Urothelium cell line (cell line): ENCODE data around the gene SMIM3.
"Not testable (repeated sequence)": the region's sequence is repeated elsewhere in the genome, so short reads cannot be mapped to it uniquely, and the experiment has no call there.

Experiments used
- DNase-seq: peaks from one replicate; pipeline ENCODE4 v3.0.0; 2011; ENCODE audit warnings: low spot score, mixed read lengths
- FAIRE-seq: peaks from 2 replicates; lab custom pipeline; 2011; peaks lifted over from hg19 to GRCh38; lab: Jason Lieb, UNC

The SMIM3 gene

GRCh38 chr5:150789943-150790611 lies 11.5 kb downstream of the SMIM3 start:
- FAIRE-seq, result no peak

GRCh38 chr5:150791536-150791935 lies 13.0 kb downstream of the SMIM3 start:
- DNase-seq (no peak), FAIRE-seq (no peak)

More at GRCh38 chr5:150789943-150790611, 11.5 kb downstream of the SMIM3 start:
- peak; percentile 84 for DNase-seq

GRCh38 chr5:150793423-150793888 lies 14.9 kb downstream of the SMIM3 start:
- not testable (repeated sequence) for DNase-seq, FAIRE-seq

GRCh38 chr5:150794927-150795326 lies 16.4 kb downstream of the SMIM3 start:
- DNase-seq (no peak), FAIRE-seq (no peak)

- DNase-seq (no peak), FAIRE-seq (no peak)
These were observed 18.8 kb downstream of the SMIM3 start for GRCh38 chr5:150797384-150797783.

GRCh38 chr5:150801117-150801927 lies 22.8 kb downstream of the SMIM3 start:
- peak; percentile 85 for FAIRE-seq
- DNase-seq, result peak; percentile 73

- FAIRE-seq, result no peak
- no peak for DNase-seq
These were observed 25.8 kb downstream of the SMIM3 start for GRCh38 chr5:150804388-150804787.

- no peak for DNase-seq
- no peak for FAIRE-seq
These were observed 30.8 kb downstream of the SMIM3 start for GRCh38 chr5:150809363-150809762.

GRCh38 chr5:150815010-150815409 lies 36.5 kb downstream of the SMIM3 start:
- DNase-seq (no peak), FAIRE-seq (no peak)

- DNase-seq (no peak), FAIRE-seq (no peak)
These were observed 38.4 kb downstream of the SMIM3 start for GRCh38 chr5:150816946-150817345.

- no peak for FAIRE-seq
These were observed 51.2 kb downstream of the SMIM3 start for GRCh38 chr5:150829744-150830143.

GRCh38 chr5:150831821-150832220 lies 53.3 kb downstream of the SMIM3 start:
- FAIRE-seq, DNase-seq: not testable (repeated sequence)

More at GRCh38 chr5:150829744-150830143, 51.2 kb downstream of the SMIM3 start:
- no peak for DNase-seq

- DNase-seq (no peak), FAIRE-seq (no peak)
These were observed 57.5 kb downstream of the SMIM3 start for GRCh38 chr5:150836064-150836463.

- DNase-seq (no peak), FAIRE-seq (no peak)
These were observed 58.1 kb downstream of the SMIM3 start for GRCh38 chr5:150836703-150837102.

GRCh38 chr5:150845185-150845859 lies 66.8 kb downstream of the SMIM3 start:
- FAIRE-seq, DNase-seq: not testable (repeated sequence)

- DNase-seq, FAIRE-seq: not testable (repeated sequence)
These were observed 67.7 kb downstream of the SMIM3 start, which contains the start of gene IRGM for GRCh38 chr5:150846308-150846653. Gene IRGM (plus strand): TSS chr5:150846521. CDS start chr5:150848124, 1,603 bp downstream.
